Right atrium auricular region (tissue), 2 donors: ENCODE data around the gene LYSMD3. TPM values are rescaled to one million over a fixed set of nuclear protein-coding genes. Genes with fewer than 3 reads are reported as not detected.

Experiments
- DNase-seq: peaks from one replicate; pipeline ENCODE4 v3.0.0-alpha.2; 2019; ENCODE audit warnings: low spot score
- H3K27ac ChIP-seq, 2 donors: fragments of 200-600 bp; sonication (generic); 1 replicate in 1 of 2; 2 replicates in 1 of 2; pipeline ENCODE4 v1.5.1; 2016 to 2019
- H3K27me3 ChIP-seq, 2 donors: fragments of 200-600 bp; sonication (generic); one replicate each; pipeline versions ENCODE4 v1.5.1 to v1.6.0; 2017 to 2019
- H3K36me3 ChIP-seq: fragments of 200-600 bp; sonication (generic); one replicate; pipeline ENCODE4 v1.5.1; 2016
- H3K4me1 ChIP-seq, 2 donors: fragments of 200-600 bp; sonication (generic); one replicate each; pipeline versions ENCODE4 v1.5.1 to v1.6.0; 2017 to 2019
- H3K4me3 ChIP-seq, 2 donors: fragments of 200-600 bp; sonication (generic); 1 replicate in 1 of 2; 2 replicates in 1 of 2; pipeline ENCODE4 v1.5.1; 2017 to 2019; ENCODE audit warnings: mild to moderate bottlenecking in 1 of 2, moderate library complexity in 1 of 2
- H3K9me3 ChIP-seq, 2 donors: fragments of 200-600 bp; sonication (generic); one replicate each; pipeline ENCODE4 v1.5.1; 2019
- CTCF ChIP-seq, 2 donors: fragments of 200-600 bp; sonication (generic); IDR thresholded peaks; one replicate each; pipeline ENCODE4 v1.5.1; 2019; ENCODE audit warnings: antibody characterized with exemption in 2 of 2
- total RNA-seq, 2 donors: library from RNA; depleted of rRNA; stranded (reverse); fragments of >200 nt; gene quantifications; one replicate each; pipeline ENCODE4 v1.1.0, GENCODE V29; 2016

LYSMD3 gene
- total RNA-seq, 2 donors from 2014 or later: 18.2 to 18.5 TPM

GRCh38 chr5:90495146-90495545 is 34.2 kb downstream of the LYSMD3 start:
- DNase-seq: no peak
- TF ChIP-seq CTCF (IDR thresholded peaks at IDR 0.05): no peak
- no peaks in the 10 kb centered on the region for H3K4me1 ChIP-seq
- H3K9me3 ChIP-seq: no peaks in the 10 kb centered on the region
- H3K36me3 ChIP-seq: no peaks in the 10 kb centered on the region
- no peak overlapping the region for H3K27ac ChIP-seq
- no peaks in the 10 kb centered on the region for H3K27me3 ChIP-seq
- no peak overlapping the region for H3K4me3 ChIP-seq

- Histone ChIP-seq H3K27ac (no peak overlapping the region), H3K9me3 (no peaks in the 10 kb centered on the region), H3K36me3 (no peaks in the 10 kb centered on the region), H3K27me3 (no peaks in the 10 kb centered on the region), H3K4me1 (no peaks in the 10 kb centered on the region), H3K4me3 (no peak overlapping the region)
- no peak for TF ChIP-seq CTCF (IDR thresholded peaks at IDR 0.05)
- no peak for DNase-seq
Measured at GRCh38 chr5:90494043-90494442, 35.3 kb downstream of the LYSMD3 start.

GRCh38 chr5:90488791-90489190 is 40.6 kb downstream of the LYSMD3 start:
- TF ChIP-seq CTCF (IDR thresholded peaks at IDR 0.05): no peak
- no peaks in the 10 kb centered on the region for H3K9me3 ChIP-seq
- no peaks in the 10 kb centered on the region for H3K4me1 ChIP-seq
- H3K27ac ChIP-seq: no peak overlapping the region
- no peak for DNase-seq
- H3K27me3 ChIP-seq: no peaks in the 10 kb centered on the region
- no peaks in the 10 kb centered on the region for H3K36me3 ChIP-seq
- no peak overlapping the region for H3K4me3 ChIP-seq

GRCh38 chr5:90484540-90484939 is 44.8 kb downstream of the LYSMD3 start:
- H3K4me3 ChIP-seq: no peak overlapping the region
- H3K27ac ChIP-seq: no peak overlapping the region
- no peaks in the 10 kb centered on the region for H3K36me3 ChIP-seq
- no peaks in the 10 kb centered on the region for H3K9me3 ChIP-seq
- no peak for TF ChIP-seq CTCF (IDR thresholded peaks at IDR 0.05)
- H3K27me3 ChIP-seq: no peaks in the 10 kb centered on the region
- no peak for DNase-seq
- no peaks in the 10 kb centered on the region for H3K4me1 ChIP-seq

GRCh38 chr5:90483206-90483605 is 46.2 kb downstream of the LYSMD3 start:
- TF ChIP-seq CTCF (IDR thresholded peaks at IDR 0.05): no peak
- no peak for DNase-seq

GRCh38 chr5:90480699-90481098 is 48.7 kb downstream of the LYSMD3 start:
- no peak for TF ChIP-seq CTCF (IDR thresholded peaks at IDR 0.05)
- Histone ChIP-seq H3K9me3 (no peaks in the 10 kb centered on the region), H3K27me3 (no peaks in the 10 kb centered on the region), H3K27ac (no peak overlapping the region), H3K4me1 (no peaks in the 10 kb centered on the region), H3K36me3 (no peaks in the 10 kb centered on the region), H3K4me3 (no peak overlapping the region)
- no peak for DNase-seq

More at GRCh38 chr5:90483206-90483605, 46.2 kb downstream of the LYSMD3 start:
- H3K4me3 ChIP-seq: no peak overlapping the region
- H3K36me3 ChIP-seq: no peaks in the 10 kb centered on the region
- no peaks in the 10 kb centered on the region for H3K27me3 ChIP-seq
- H3K9me3 ChIP-seq: no peaks in the 10 kb centered on the region
- no peak overlapping the region for H3K27ac ChIP-seq
- no peaks in the 10 kb centered on the region for H3K4me1 ChIP-seq
